ENCODE data around the gene SYNGR2.
A peak's percentile ranks its signal among the peaks of the same experiment; 100 is the strongest.

SYNGR2 gene

DNA sequence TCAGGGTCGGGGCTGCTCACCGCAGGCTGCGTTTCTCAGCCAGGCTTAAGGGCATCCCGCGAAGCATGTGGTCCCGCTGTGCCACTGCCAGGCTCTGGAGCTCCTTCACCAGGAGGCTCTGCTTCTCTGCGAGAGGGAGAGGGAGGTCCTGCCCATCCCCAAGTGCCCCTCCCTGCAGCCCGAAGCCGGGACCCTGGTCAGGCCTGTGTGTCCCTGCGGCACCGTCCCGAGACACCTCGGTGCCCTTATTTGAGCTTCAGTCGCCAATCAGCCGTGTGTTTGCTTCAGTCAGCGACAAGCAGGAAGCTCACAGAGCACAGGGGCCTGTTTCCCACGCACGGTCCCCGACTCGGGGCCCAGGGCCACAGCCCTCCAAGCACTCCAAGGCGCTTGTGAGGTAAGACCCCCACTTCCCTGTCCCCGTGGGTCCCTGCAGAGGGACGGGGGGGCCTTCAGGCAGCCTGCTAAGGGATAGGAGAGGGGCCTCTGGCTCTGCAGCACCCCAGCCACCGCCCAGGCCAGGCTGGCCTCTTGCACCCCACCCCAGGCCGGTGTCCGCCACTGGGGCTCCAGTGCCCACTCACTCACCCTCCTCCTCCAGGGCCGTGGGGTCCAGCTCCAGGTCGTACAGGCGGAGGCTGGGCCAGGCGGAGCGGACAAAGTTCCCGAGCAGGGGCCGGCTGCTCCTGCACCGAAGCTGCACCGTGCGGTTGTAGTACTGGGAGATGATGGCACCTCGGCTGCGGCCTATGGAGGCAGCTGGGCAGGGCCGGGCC lies 43.1 kb upstream of the SYNGR2 start:
- no peak overlapping the region for H3K9ac ChIP-seq (ENCODE audit: low read depth, low read length)
- peaks cover 13% of the 10 kb centered on the region for H3K4me1 ChIP-seq (ENCODE audit: insufficient read depth, low read length)
- H3K9me3 ChIP-seq (ENCODE audit: insufficient read depth, low read depth, low read length) = no peaks in the 10 kb centered on the region
- H3K4me3 ChIP-seq (ENCODE audit: low read length) = no peak overlapping the region
- H3K27me3 ChIP-seq (ENCODE audit: insufficient read depth, low read length) = peaks cover under 1% of the 10 kb centered on the region; the same call in 1 of the 2 replicates
- WGBS = 95% methylated on average over 39 of the region's 39 CpGs
- H3K36me3 ChIP-seq (ENCODE audit: insufficient read depth, low read length) = peaks cover 33% of the 10 kb centered on the region
- H3K27ac ChIP-seq (ENCODE audit: low read depth, low read length) = no peak overlapping the region

DNA sequence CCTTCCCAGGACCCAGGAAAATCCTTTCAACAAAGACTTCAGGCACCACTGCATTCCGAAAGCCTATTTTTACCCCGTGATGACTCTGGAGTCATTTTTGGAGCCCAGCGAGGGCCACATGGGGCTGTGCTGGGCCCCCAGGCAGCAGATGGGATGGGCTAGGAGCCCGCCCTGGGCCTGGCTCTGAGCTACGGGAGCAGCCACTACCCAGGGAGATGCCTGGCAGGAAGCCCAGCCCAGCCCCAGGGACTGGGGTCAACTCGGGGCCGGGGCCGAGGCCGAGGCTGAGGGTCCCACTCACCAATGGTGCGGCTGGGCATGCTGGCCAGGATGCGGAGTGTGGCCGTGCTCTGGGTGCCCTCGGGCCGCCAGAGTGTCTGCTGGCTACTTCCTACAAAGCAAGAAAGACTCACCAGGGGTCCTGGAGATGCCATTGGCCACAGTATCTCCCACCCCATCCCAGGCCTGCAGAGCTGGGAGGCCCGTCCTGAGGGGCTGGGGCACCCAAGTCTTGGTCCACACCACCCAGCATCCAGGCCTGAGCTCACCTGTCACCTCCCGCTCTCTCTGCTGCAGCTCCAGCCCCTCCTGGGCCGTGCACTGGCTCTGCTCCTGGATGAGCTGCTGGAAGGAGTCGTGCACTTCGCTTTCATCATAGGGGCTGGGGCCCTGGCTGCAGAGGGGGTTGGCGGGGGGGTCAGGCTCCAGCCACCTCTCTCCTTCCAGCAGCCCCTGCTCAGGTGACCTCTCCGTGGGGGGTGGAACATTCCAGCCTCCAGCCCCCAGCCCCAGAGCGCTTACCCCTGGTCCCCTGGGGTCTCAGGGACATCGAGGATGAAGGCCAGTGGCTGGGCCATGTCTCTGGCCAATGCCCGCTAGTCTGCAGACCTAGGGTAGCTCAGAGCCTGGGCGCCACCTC lies 42.1 kb upstream of the SYNGR2 start:
- peaks cover 10% of the 10 kb centered on the region for H3K27me3 ChIP-seq (ENCODE audit: insufficient read depth, low read length)
- H3K9me3 ChIP-seq (ENCODE audit: insufficient read depth, low read depth, low read length) = no peaks in the 10 kb centered on the region
- 90% methylated on average over 25 of the region's 25 CpGs for WGBS
- no peak overlapping the region for H3K27ac ChIP-seq (ENCODE audit: low read depth, low read length)
- peaks cover 31% of the 10 kb centered on the region for H3K36me3 ChIP-seq (ENCODE audit: insufficient read depth, low read length)
- H3K4me1 ChIP-seq (ENCODE audit: insufficient read depth, low read length) = peaks cover 13% of the 10 kb centered on the region
- H3K9ac ChIP-seq (ENCODE audit: low read depth, low read length) = no peak overlapping the region
- H3K4me3 ChIP-seq (ENCODE audit: low read length) = no peak overlapping the region

DNA sequence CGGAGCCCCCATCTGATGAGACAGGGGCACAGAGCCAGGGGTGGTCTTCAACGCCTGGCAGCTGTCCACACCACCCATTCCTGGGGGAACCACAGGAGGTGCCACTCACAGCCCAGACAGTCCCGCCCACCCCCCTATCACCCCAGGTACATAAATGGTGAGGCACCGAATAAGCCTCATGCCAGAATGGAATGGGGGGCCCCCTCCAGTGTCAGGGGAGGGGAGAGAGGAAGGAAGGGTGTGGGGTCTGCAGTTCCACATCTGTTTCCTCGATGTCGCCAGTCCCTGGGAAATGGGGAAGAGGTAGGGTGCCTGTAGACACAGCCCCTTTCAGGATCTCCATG lies 41.5 kb upstream of the SYNGR2 start:
- no peak overlapping the region for H3K9ac ChIP-seq (ENCODE audit: low read depth, low read length)
- H3K4me3 ChIP-seq (ENCODE audit: low read length) = peak overlapping the region; percentile 84
- H3K36me3 ChIP-seq (ENCODE audit: insufficient read depth, low read length) = peaks cover 28% of the 10 kb centered on the region
- peaks cover 13% of the 10 kb centered on the region for H3K4me1 ChIP-seq (ENCODE audit: insufficient read depth, low read length)
- peaks cover 16% of the 10 kb centered on the region for H3K27me3 ChIP-seq (ENCODE audit: insufficient read depth, low read length)
- WGBS = 78% methylated on average over 5 of the region's 6 CpGs
- peak overlapping the region; percentile 56; the same call in 1 of the 2 replicates for H3K27ac ChIP-seq (ENCODE audit: low read depth, low read length)
- no peaks in the 10 kb centered on the region for H3K9me3 ChIP-seq (ENCODE audit: insufficient read depth, low read depth, low read length)

DNA sequence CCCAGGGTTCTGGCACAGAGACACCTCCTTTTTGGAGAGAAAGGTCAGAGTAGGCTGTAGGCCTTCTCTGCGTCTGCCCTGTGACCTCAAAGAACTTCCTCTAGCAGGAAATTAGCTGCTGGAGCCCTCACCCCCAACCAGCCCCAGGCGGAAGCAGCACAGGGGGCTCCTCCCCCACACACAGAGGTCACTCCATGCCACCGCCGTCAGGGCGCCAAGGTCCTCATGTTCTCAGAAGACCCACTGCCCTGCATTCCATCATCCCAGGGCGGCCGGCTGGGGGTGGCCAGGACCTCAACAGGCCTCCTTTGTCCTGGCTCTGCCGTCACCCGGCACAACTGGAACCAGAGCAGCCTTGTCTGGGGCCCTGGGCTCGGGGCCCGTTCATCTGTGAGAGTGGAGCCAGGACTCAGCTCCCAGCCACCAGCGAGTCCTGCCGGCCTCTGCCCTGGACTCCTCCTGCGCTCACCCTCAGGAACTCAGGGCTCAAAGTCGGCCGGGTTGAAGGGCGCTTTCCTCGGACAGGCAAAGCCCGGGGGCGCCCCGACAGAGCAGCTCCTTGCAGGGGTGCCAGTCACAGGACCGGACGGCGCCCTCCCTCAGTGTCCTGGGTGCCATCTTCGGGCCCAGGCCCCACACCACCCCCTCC lies 41.0 kb upstream of the SYNGR2 start:
- Histone ChIP-seq H3K4me3 (ENCODE audit: low read length) (peak overlapping the region; percentile 84), H3K9ac (ENCODE audit: low read depth, low read length) (peak overlapping the region; percentile 70), H3K27me3 (ENCODE audit: insufficient read depth, low read length) (peaks cover 20% of the 10 kb centered on the region), H3K9me3 (ENCODE audit: insufficient read depth, low read depth, low read length) (no peaks in the 10 kb centered on the region), H3K36me3 (ENCODE audit: insufficient read depth, low read length) (peaks cover 24% of the 10 kb centered on the region), H3K4me1 (ENCODE audit: insufficient read depth, low read length) (peaks cover 13% of the 10 kb centered on the region), H3K27ac (ENCODE audit: low read depth, low read length) (peak overlapping the region; percentile 56; the same call in 1 of the 2 replicates)
- 11% methylated on average over 25 of the region's 25 CpGs for WGBS

DNA sequence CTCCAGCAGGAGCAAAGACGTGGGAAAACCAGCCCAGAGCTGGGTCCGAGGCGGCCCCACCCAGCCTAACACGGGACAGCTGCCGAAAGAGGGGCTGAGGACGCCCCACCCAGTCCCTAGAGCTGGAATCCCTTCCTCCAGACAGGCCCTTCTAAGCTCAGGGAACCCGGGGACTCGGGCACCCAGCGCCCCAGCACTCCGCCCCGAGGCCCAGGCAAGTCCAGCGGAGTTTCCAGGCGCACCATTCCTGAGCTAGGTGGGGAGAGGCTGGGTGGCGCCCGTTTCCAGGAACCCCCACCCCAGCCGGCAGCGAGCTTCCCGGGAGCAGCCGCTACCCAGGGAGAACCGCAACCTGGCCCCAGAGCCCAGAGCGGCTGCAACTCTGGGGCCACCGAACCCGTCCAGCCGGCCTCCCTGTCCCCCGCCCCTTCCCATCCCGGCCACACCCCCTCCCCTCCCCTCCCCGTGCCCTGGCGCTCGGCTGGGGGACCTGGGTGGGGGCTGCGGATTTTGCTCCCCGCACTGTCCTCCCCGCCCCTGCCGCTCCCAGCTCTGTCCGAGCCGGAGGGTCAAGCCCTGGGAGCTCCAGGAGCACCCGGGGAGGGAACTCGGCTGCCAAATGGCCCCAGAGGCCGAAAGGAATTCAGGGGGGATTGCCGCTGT lies 40.4 kb upstream of the SYNGR2 start:
- Histone ChIP-seq H3K27me3 (ENCODE audit: insufficient read depth, low read length) (peaks cover 27% of the 10 kb centered on the region), H3K4me1 (ENCODE audit: insufficient read depth, low read length) (peaks cover 13% of the 10 kb centered on the region), H3K9ac (ENCODE audit: low read depth, low read length) (peak overlapping the region; percentile 82), H3K4me3 (ENCODE audit: low read length) (peak overlapping the region; percentile 84), H3K27ac (ENCODE audit: low read depth, low read length) (peak overlapping the region; percentile 88; the same call in 1 of the 2 replicates), H3K36me3 (ENCODE audit: insufficient read depth, low read length) (peaks cover 17% of the 10 kb centered on the region), H3K9me3 (ENCODE audit: insufficient read depth, low read depth, low read length) (no peaks in the 10 kb centered on the region)
- WGBS = under 1% methylated on average over 37 of the region's 39 CpGs

DNA sequence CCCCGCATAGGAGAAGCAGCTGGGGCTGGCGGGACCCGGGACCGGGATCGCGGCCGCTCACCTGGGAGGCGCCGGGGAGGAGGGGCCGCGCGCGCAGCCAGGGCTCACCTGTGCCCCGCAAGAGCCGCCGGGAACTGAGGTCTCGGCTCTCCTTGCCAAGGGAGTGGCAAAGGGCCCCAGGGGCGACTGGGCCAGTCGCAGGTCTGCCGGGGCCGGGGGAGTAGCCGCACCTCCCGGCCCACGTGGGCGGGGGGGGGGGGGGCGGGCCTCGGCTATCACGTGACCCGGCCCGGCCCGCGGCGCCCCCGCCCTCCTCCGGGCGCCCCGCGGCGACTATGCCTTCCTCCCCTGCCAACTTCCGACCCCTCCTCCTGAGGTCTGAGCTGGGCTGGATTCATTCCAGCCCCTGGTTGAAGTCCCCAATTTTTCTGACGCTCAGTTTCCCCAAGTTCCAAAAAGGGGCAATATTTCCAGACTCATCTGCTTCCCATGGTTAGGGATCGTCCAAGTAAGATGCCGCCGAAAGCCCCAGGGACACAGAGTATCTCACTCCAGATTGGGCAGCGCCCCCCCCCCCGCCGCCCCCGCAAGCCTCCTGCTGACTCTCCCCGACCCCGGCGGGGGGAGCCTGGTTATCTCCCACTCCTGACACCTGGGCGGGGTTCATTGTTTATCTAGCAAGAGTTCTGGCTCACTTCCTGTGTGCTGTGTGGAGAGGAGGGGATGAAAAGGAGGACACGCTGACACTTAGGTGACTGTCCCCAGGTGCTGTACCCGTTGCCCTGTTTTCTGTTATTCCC lies 39.6 kb upstream of the SYNGR2 start, which contains the start of gene TMC6:
TSS of gene TMC6 (minus strand) at position 205 of the 800 bp plus-strand sequence. CDS start 1,923 bp downstream, outside the sequence.
- Histone ChIP-seq H3K9me3 (ENCODE audit: insufficient read depth, low read depth, low read length) (no peaks in the 10 kb centered on the region), H3K4me1 (ENCODE audit: insufficient read depth, low read length) (peaks cover 13% of the 10 kb centered on the region), H3K27ac (ENCODE audit: low read depth, low read length) (peak within 1 kb of the TSS; percentile 88; the same call in 1 of the 2 replicates), H3K4me3 (ENCODE audit: low read length) (peak within 1 kb of the TSS; percentile 84), H3K36me3 (ENCODE audit: insufficient read depth, low read length) (peaks cover 10% of the 10 kb centered on the region), H3K9ac (ENCODE audit: low read depth, low read length) (peak within 1 kb of the TSS; percentile 82), H3K27me3 (ENCODE audit: insufficient read depth, low read length) (peaks cover 34% of the 10 kb centered on the region)
- 3% methylated on average over 53 of the region's 54 CpGs for WGBS

DNA sequence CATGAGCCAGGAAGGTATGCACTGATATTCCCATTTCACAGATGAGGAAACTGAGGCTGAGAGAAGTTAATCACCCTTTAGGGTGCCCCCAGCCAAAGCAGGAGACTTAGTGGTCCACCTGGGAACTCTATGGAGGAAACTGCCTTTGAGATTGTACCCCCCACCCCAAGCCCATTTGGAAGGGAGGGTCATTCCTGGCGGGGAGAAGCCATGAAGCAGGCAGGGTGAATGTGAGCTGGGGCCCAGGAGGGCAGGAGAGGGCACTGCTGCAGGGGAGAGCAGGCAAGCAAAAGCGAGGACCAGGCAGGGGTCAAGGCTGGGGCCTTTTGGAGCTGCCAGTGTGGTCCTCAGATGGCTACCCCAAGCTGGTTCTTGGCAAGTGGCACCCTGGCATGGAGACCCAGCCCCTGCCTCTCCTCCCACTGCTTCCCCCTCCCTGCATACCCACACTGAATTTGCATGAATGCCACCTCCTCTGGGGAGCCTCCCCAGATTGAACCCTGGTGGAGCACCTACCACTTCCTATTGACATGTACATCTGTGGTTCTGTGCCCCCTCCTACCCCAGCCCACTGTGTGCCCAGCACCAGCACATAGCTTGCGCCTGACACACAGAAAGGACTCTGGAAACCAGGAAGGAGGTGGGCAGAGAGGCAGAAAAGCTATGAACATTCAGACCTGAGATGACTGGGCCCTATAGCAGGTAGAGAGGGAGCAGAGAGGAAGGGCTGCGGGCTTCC lies 38.9 kb upstream of the SYNGR2 start:
- H3K4me3 ChIP-seq (ENCODE audit: low read length) = peak overlapping the region; percentile 84
- H3K9ac ChIP-seq (ENCODE audit: low read depth, low read length) = no peak overlapping the region
- H3K36me3 ChIP-seq (ENCODE audit: insufficient read depth, low read length) = 0 out of 2 replicates have a peak, but pooled peaks cover 6% of the 10 kb centered on the region
- 85% methylated on average over 4 of the region's 4 CpGs for WGBS
- peaks cover 38% of the 10 kb centered on the region for H3K27me3 ChIP-seq (ENCODE audit: insufficient read depth, low read length)
- H3K9me3 ChIP-seq (ENCODE audit: insufficient read depth, low read depth, low read length) = no peaks in the 10 kb centered on the region
- H3K27ac ChIP-seq (ENCODE audit: low read depth, low read length) = no peak overlapping the region
- peaks cover 13% of the 10 kb centered on the region for H3K4me1 ChIP-seq (ENCODE audit: insufficient read depth, low read length)

DNA sequence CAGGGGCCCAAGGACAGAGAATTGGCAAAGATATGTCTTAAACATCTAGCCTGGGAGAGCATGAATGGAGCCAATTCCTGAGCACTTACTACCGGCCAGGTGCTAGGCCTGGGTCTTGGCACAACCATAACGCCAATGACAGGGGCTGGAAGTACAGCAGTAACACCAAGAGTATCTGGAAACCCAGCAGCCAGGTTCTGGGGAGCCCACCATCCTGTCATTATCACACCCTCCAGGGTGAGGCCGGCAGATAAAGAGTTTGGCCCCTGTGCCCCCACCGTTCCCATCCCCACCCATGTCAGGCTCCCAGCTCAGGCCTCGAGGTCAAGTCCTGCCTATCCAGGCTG lies 38.3 kb upstream of the SYNGR2 start:
- H3K27me3 ChIP-seq (ENCODE audit: insufficient read depth, low read length) = peaks cover 38% of the 10 kb centered on the region
- no peaks in the 10 kb centered on the region for H3K9me3 ChIP-seq (ENCODE audit: insufficient read depth, low read depth, low read length)
- H3K9ac ChIP-seq (ENCODE audit: low read depth, low read length) = no peak overlapping the region
- no peak overlapping the region for H3K27ac ChIP-seq (ENCODE audit: low read depth, low read length)
- 76% methylated on average over 5 of the region's 5 CpGs for WGBS
- H3K4me1 ChIP-seq (ENCODE audit: insufficient read depth, low read length) = peaks cover 13% of the 10 kb centered on the region
- 0 out of 2 replicates have a peak, but pooled peaks cover 3% of the 10 kb centered on the region for H3K36me3 ChIP-seq (ENCODE audit: insufficient read depth, low read length)
- H3K4me3 ChIP-seq (ENCODE audit: low read length) = no peak overlapping the region

DNA sequence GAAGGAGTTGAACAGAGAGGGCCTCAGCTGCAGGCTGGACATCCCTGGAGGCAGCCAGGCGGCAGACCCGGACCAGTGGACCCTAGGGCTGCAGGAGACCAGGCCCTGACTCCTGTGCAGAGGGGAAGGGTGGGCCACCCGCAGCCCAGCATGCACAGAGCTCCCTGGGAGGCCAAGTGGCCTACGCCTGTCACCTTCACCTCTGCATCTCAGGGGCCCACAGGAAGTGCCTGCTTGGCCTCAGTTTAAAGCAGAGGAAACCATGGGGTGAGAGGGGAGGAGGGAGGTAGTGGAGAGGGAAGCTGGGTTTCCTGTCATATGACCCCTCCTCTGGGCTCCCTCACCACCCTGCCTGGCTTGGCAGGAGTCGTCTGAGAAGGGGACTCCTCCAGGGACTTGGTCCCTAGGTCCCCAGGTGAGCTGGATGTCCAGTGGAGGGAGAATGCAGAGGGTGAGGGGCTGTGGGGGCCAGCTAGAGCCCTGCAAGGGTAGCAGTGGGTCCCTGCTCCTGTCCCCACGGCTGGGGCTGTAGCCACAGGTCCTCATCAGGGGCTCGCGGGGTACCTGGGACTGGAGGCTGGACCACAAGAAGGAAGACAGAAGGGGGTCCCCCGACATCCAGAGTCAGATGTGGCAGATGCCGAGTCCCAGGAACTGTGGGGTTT lies 37.8 kb upstream of the SYNGR2 start, which contains the start of gene TMC8:
TSS of gene TMC8 (plus strand) at position 335 of the 665 bp plus-strand sequence. CDS start 818 bp downstream, outside the sequence.
- Histone ChIP-seq H3K9me3 (ENCODE audit: insufficient read depth, low read depth, low read length) (no peaks in the 10 kb centered on the region), H3K27me3 (ENCODE audit: insufficient read depth, low read length) (peaks cover 38% of the 10 kb centered on the region), H3K36me3 (ENCODE audit: insufficient read depth, low read length) (no peaks in the 10 kb centered on the region), H3K9ac (ENCODE audit: low read depth, low read length) (no peak within 1 kb of the TSS), H3K4me1 (ENCODE audit: insufficient read depth, low read length) (peaks cover 13% of the 10 kb centered on the region), H3K4me3 (ENCODE audit: low read length) (peak within 1 kb of the TSS; percentile 37), H3K27ac (ENCODE audit: low read depth, low read length) (no peak within 1 kb of the TSS)
- 75% methylated on average over 10 of the region's 10 CpGs for WGBS

All from HUES64 (cell line).